HG02798 (cell line): ENCODE data around the gene SCLT1.
"Not testable (repeated sequence)": the region's sequence is repeated elsewhere in the genome, so short reads cannot be mapped to it uniquely, and the experiment has no call there.

ENCODE experiments used
- ATAC-seq: cut with Tn5 transposase; IDR thresholded peaks from one replicate; pipeline ENCODE4 v1.9.1; 2021; ENCODE audit warnings: mild to moderate bottlenecking; ENCODE audit not compliant: unreplicated experiment, poor library complexity

The SCLT1 gene

GRCh38 chr4:129093191-129093920 is at the start of gene SCLT1:
SCLT1 (minus strand) TSS chr4:129093539; CDS start chr4:129093103, 436 bp downstream.
- peak; percentile 95 for ATAC-seq

- ATAC-seq, result no peak
Measured at GRCh38 chr4:129140521-129140920, 47.2 kb upstream of the SCLT1 start.

GRCh38 chr4:129138810-129139496 is 45.6 kb upstream of the SCLT1 start:
- ATAC-seq, result no peak

GRCh38 chr4:129136433-129136832 is 43.1 kb upstream of the SCLT1 start:
- ATAC-seq, result no peak

GRCh38 chr4:129131343-129131742 is 38.0 kb upstream of the SCLT1 start:
- no peak for ATAC-seq

- ATAC-seq, result no peak
Measured at GRCh38 chr4:129129143-129129542, 35.8 kb upstream of the SCLT1 start.

- ATAC-seq, result not testable (repeated sequence)
Measured at GRCh38 chr4:129126614-129127013, 33.3 kb upstream of the SCLT1 start.

- no peak for ATAC-seq
Measured at GRCh38 chr4:129117705-129118104, 24.4 kb upstream of the SCLT1 start.

- ATAC-seq, result no peak
Measured at GRCh38 chr4:129113919-129114318, 20.6 kb upstream of the SCLT1 start.

GRCh38 chr4:129113434-129113833 is 20.1 kb upstream of the SCLT1 start:
- ATAC-seq, result no peak

- ATAC-seq, result no peak
Measured at GRCh38 chr4:129111919-129112318, 18.6 kb upstream of the SCLT1 start.

- ATAC-seq, result no peak
Measured at GRCh38 chr4:129110931-129111330, 17.6 kb upstream of the SCLT1 start.

- no peak for ATAC-seq
Measured at GRCh38 chr4:129109965-129110824, 16.9 kb upstream of the SCLT1 start.

GRCh38 chr4:129098531-129099001 is 5.2 kb upstream of the SCLT1 start:
- ATAC-seq, result no peak

- peak; percentile 51 for ATAC-seq
Measured at GRCh38 chr4:129095811-129096454, 2.6 kb upstream of the SCLT1 start, which contains the start of gene C4orf33. C4orf33 (plus strand) TSS chr4:129096152; CDS start chr4:129102611, 6,459 bp downstream.

- ATAC-seq, result no peak
Measured at GRCh38 chr4:129094347-129094746, 1.0 kb upstream of the SCLT1 start.

- ATAC-seq, result no peak
Measured at GRCh38 chr4:129092631-129093190, 628 bp downstream of the SCLT1 start.

- no peak for ATAC-seq
Measured at GRCh38 chr4:129087516-129087915, 5.8 kb downstream of the SCLT1 start.

GRCh38 chr4:129085472-129085871 is 7.9 kb downstream of the SCLT1 start:
- ATAC-seq, result no peak

- no peak for ATAC-seq
Measured at GRCh38 chr4:129082302-129082701, 11.0 kb downstream of the SCLT1 start.
